ENCODE results near the gene ULK4.

DNA sequence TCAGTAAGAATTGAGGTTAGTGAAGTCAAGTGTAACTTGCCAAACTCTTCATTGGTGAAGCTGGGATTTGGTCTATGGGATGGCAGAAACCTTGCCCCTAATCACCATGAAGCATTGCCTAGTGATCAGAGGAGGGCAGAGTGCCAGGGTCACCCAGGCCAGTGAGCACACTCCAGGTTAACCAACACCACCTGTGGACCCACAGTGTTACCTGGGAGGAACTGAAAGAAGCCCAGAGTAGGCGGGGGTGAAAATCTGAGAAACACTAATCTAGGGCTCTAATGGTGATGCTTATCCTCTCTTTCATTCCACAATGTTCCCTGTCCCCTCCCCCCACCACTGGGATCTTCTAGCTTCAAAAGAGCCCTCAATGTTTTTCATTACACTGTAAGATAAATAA is 389.8 kb downstream of the ULK4 start:
- TF ChIP-seq CTCF (IDR thresholded peaks at IDR 0.05), result no peak
- TF ChIP-seq POLR2A (IDR thresholded peaks at IDR 0.05), result no peak
